HCT116 (cell line): ENCODE data around the gene SEC24D. TPM values are rescaled to one million over a fixed set of nuclear protein-coding genes. Genes with fewer than 3 reads are reported as not detected.

Experiments
- ATAC-seq: fragments of 200-7000 bp; cut with Tn5 transposase; 2 replicates; pipeline ENCODE4 v1.9.1; 2020; ENCODE audit warnings: mild to moderate bottlenecking, moderate library complexity
- BruUV-seq: library from RNA; stranded (reverse); fragments of 400-500 nt; replicated peaks from 2 replicates; lab custom pipeline; 2021; lab: Mats Ljungman, UMichigan
- CTCF ChIA-PET: fragments of 300-600 bp; sonication (Branson Sonifier 250); formaldehyde crosslinking; loops from one replicate; lab custom pipeline; 2021; ENCODE audit warnings: antibody characterized with exemption; lab: Charles Lee
- POLR2A ChIA-PET: fragments of 300-600, 350-600 bp; sonication (Branson Sonifier 250); formaldehyde crosslinking; loops from one replicate; lab custom pipeline; 2021; ENCODE audit warnings: antibody characterized with exemption; lab: Charles Lee
- RAD21 ChIA-PET, 2 experiments: fragments of 300-600 bp; sonication (Branson Sonifier 250); formaldehyde crosslinking; loops; one replicate each; lab custom pipeline; 2023; ENCODE audit warnings: low total read pairs in 2 of 2; ENCODE audit not compliant: uncharacterized antibody in 2 of 2, unreplicated experiment in 2 of 2, low non-redundant PET in 1 of 2; lab: Charles Lee
- DNase-seq: peaks from one replicate; pipeline ENCODE4 v3.0.0-alpha.2; 2010; ENCODE audit warnings: low read depth, low spot score
- H2AFZ ChIP-seq: fragments of 200-600 bp; shearing (Covaris generic), sonication (generic); 2 replicates; pipeline ENCODE4 v1.6.1; 2017; ENCODE audit warnings: low read depth, mixed run types, mixed read lengths, antibody characterized with exemption, low read length; ENCODE audit not compliant: poor library complexity, severe bottlenecking
- H3K27ac ChIP-seq: 2 replicates; pipeline ENCODE4 v1.5.1; 2012; ENCODE audit warnings: low read depth, low read length
- H3K27me3 ChIP-seq: fragments of 200-600 bp; sonication (generic); 2 replicates; pipeline ENCODE4 v1.6.1; 2016; ENCODE audit warnings: mixed run types, low read length, mixed read lengths; ENCODE audit not compliant: insufficient read depth
- H3K36me3 ChIP-seq, 2 experiments: fragments of 200-500 bp in 1 of 2; fragments of 200-600 bp in 1 of 2; sonication (Bioruptor generic) in 1 of 2; sonication (generic) in 1 of 2; 2 replicates each; pipeline versions ENCODE4 v1.5.1 to v1.6.1; 2014 to 2016; ENCODE audit warnings: low read length in 2 of 2, inconsistent platforms in 1 of 2, mixed read lengths in 1 of 2, mixed run types in 1 of 2; ENCODE audit not compliant: insufficient read depth in 2 of 2, control insufficient read depth in 1 of 2
- H3K4me1 ChIP-seq, 2 experiments: fragments of 200-600 bp in 1 of 2; sonication (generic) in 1 of 2; 2 replicates each; pipeline versions ENCODE4 v1.5.1 to v1.6.1; 2012 to 2017; ENCODE audit warnings: low read length in 2 of 2, inconsistent platforms in 1 of 2, mild to moderate bottlenecking in 1 of 2, mixed read lengths in 1 of 2, mixed run types in 1 of 2, moderate library complexity in 1 of 2; ENCODE audit not compliant: insufficient read depth in 2 of 2, control insufficient read depth in 1 of 2
- H3K4me2 ChIP-seq: fragments of 200-600 bp; sonication (generic); 2 replicates; pipeline ENCODE4 v1.6.1; 2017; ENCODE audit warnings: mixed run types, low read length, mixed read lengths
- H3K4me3 ChIP-seq, 2 experiments: fragments of 200-600 bp in 1 of 2; sonication (generic) in 1 of 2; replicated peaks in 1 of 2; 2 replicates each; pipeline ENCODE4 v1.5.1; 2011 to 2016; ENCODE audit warnings: low read length in 2 of 2, control low read depth in 1 of 2, low read depth in 1 of 2, mild to moderate bottlenecking in 1 of 2, mixed read lengths in 1 of 2, mixed run types in 1 of 2
- H3K79me2 ChIP-seq: fragments of 200-600 bp; sonication (generic); 2 replicates; pipeline ENCODE4 v1.6.1; 2017; ENCODE audit warnings: mild to moderate bottlenecking, mixed run types, low read length, moderate library complexity, mixed read lengths; ENCODE audit not compliant: insufficient read depth
- H3K9ac ChIP-seq: fragments of 200-600 bp; sonication (generic); 2 replicates; pipeline ENCODE4 v1.6.1; 2016; ENCODE audit warnings: low read length, mixed read lengths
- H3K9me2 ChIP-seq: fragments of 200-600 bp; sonication (generic), shearing (Covaris generic); 2 replicates; pipeline ENCODE4 v1.6.1; 2017; ENCODE audit warnings: mixed run types, mild to moderate bottlenecking, moderate library complexity; ENCODE audit not compliant: insufficient read depth
- H3K9me3 ChIP-seq, 2 experiments: fragments of 200-500 bp in 1 of 2; fragments of 200-600 bp in 1 of 2; sonication (Bioruptor generic) in 1 of 2; sonication (generic) in 1 of 2; 2 replicates each; pipeline ENCODE4 v1.6.1; 2014 to 2017; ENCODE audit warnings: low read length in 2 of 2, mixed read lengths in 2 of 2, inconsistent platforms in 1 of 2, low read depth in 1 of 2, mild to moderate bottlenecking in 1 of 2, mixed run types in 1 of 2, moderate library complexity in 1 of 2; ENCODE audit not compliant: control insufficient read depth in 1 of 2, insufficient read depth in 1 of 2
- H4K20me1 ChIP-seq: fragments of 200-600 bp; sonication (generic), shearing (Covaris generic); 2 replicates; pipeline ENCODE4 v1.6.1; 2017; ENCODE audit warnings: mixed run types, mild to moderate bottlenecking, moderate library complexity; ENCODE audit not compliant: insufficient read depth
- CBX3 ChIP-seq: IDR thresholded peaks from 2 replicates; pipeline ENCODE4 v1.6.1; 2012; ENCODE audit warnings: low read depth
- EGR1 ChIP-seq: IDR thresholded peaks from 2 replicates; pipeline ENCODE4 v1.6.1; 2012; ENCODE audit warnings: low read depth
- ELF1 ChIP-seq: IDR thresholded peaks from 2 replicates; pipeline ENCODE4 v1.6.1; 2012; ENCODE audit warnings: low read depth, borderline replicate concordance
- JUND ChIP-seq: IDR thresholded peaks from 2 replicates; pipeline ENCODE4 v1.6.1; 2012
- MAX ChIP-seq: IDR thresholded peaks from 2 replicates; pipeline ENCODE4 v1.6.1; 2012
- POLR2AphosphoS5 ChIP-seq: IDR thresholded peaks from 2 replicates; pipeline ENCODE4 v1.6.1; 2011; ENCODE audit warnings: mild to moderate bottlenecking, low read depth, low read length, moderate library complexity
- RAD21 ChIP-seq: IDR thresholded peaks from 2 replicates; pipeline ENCODE4 v1.6.1; 2012; ENCODE audit warnings: low read depth, mild to moderate bottlenecking
- REST ChIP-seq: IDR thresholded peaks from 2 replicates; pipeline ENCODE4 v1.6.1; 2012; ENCODE audit warnings: low read depth
- ZFX ChIP-seq: fragments of 450-650 bp; IDR thresholded peaks from 2 replicates; pipeline ENCODE4 v1.6.1; 2017
- intact Hi-C: fragments of 100-400 bp; cut with micrococcal nuclease; formaldehyde crosslinking; loops from 2 replicates; pipeline ENCODE4 v1.10.0; 2022
- total RNA-seq: library from RNA; stranded (reverse); gene quantifications from one replicate; pipeline ENCODE4 v1.2.1, GENCODE V29; 2021; ENCODE audit not compliant: unreplicated experiment
- TF ChIP-seq, protein P1 (sequence below): IDR thresholded peaks from 2 replicates; pipeline ENCODE4 v1.6.1; 2012

Gene SEC24D
- total RNA-seq, 1 experiment from 2014 or later = 28.5 TPM

DNA sequence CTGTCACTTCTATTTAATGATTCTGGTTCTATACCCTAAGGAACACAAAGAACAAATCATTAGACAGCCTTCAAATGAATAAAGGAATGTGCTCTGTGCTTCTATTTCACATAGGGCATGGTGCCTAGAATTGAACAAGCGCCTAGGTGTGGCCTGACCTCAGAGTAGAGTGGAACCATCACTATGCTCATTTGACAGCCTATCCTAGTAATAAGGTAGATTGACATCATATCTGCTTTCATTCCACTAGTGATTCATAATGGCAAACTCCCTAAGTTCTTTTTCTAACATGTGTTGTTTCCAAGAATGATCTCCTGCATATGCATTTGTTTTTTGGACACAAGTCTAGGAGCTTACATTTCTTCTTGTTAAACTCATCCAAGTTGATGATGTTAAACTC, 114.2 kb downstream of the SEC24D start:
- no TSS peak for BruUV-seq
- ChIA-PET CTCF (no interaction called here), RAD21 (no interaction called here), POLR2A (no interaction called here)
- H3K27me3 ChIP-seq = no peaks in the 10 kb centered on the region
- H3K79me2 ChIP-seq = no peaks in the 10 kb centered on the region
- H3K9ac ChIP-seq = no peak overlapping the region
- DNase-seq (no peak), ATAC-seq (no peak)
- TF ChIP-seq, protein P1, sequence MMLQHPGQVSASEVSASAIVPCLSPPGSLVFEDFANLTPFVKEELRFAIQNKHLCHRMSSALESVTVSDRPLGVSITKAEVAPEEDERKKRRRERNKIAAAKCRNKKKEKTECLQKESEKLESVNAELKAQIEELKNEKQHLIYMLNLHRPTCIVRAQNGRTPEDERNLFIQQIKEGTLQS = no peak
- TF ChIP-seq RAD21 = no peak
- no peak for TF ChIP-seq CBX3
- no peak for TF ChIP-seq POLR2AphosphoS5
- no peak for TF ChIP-seq JUND
- TF ChIP-seq EGR1 = no peak
- no peak for TF ChIP-seq MAX
- no peak for TF ChIP-seq ELF1
- TF ChIP-seq REST = no peak
- TF ChIP-seq ZFX = no peak
- H3K4me2 ChIP-seq = no peak overlapping the region
- H3K4me3 ChIP-seq = no peak overlapping the region
- intact Hi-C loops = no loop called here
- no peak overlapping the region for H2AFZ ChIP-seq
- H3K4me1 ChIP-seq = peaks cover 0 to 7% of the 10 kb centered on the region in 2 experiments; a peak in 1 of 4 replicates
- H4K20me1 ChIP-seq = no peaks in the 10 kb centered on the region
- no peak overlapping the region for H3K27ac ChIP-seq
- H3K9me2 ChIP-seq = no peaks in the 10 kb centered on the region
- no peaks in the 10 kb centered on the region for H3K36me3 ChIP-seq
- H3K9me3 ChIP-seq = no peaks in the 10 kb centered on the region
